ENCODE results near the gene PTPRN2.

Gene PTPRN2

GRCh38 chr7:157809863-157810851 is 777.5 kb downstream of the PTPRN2 start:
- no peak for DNase-seq (ENCODE audit: low read depth)

DNA sequence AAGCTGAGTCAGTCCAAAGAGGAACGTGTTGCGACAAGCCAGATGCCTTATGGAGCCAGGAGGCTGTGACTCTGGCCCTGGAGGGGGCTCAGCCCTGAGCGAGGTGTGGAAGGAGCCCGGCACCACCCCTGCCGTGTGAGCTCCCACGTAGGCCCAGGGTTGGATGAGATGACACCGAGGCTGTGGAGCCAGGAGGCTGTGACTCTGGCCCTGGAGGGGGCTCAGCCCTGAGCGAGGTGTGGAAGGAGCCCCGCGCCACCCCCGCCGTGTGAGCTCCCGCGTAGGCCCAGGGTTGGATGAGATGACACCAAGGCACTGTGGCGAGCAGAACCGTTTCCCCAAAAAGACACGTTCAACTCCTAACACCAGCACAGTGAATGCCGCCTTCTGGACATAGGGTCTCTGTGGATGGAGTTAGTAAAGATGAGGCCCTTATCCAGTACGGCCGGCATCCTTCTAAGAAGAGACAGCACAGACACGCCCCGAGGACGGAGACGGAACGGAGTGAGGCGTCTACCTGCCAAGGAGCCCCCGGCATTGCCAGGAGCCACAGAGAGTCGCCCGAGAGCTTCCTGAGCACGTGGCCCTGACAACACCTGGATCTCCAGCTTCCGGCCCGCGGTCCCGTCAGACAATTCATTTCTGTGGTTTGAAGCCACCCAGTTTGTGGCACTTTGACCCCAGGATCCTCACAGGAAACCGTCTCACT is 778.3 kb downstream of the PTPRN2 start:
- DNase-seq (ENCODE audit: low read depth): no peak

- no peak for DNase-seq (ENCODE audit: low read depth)
Measured at GRCh38 chr7:157808042-157808441, 779.6 kb downstream of the PTPRN2 start.

GRCh38 chr7:157807510-157807909 is 780.1 kb downstream of the PTPRN2 start:
- peak; percentile 45 for DNase-seq (ENCODE audit: low read depth)

DNA sequence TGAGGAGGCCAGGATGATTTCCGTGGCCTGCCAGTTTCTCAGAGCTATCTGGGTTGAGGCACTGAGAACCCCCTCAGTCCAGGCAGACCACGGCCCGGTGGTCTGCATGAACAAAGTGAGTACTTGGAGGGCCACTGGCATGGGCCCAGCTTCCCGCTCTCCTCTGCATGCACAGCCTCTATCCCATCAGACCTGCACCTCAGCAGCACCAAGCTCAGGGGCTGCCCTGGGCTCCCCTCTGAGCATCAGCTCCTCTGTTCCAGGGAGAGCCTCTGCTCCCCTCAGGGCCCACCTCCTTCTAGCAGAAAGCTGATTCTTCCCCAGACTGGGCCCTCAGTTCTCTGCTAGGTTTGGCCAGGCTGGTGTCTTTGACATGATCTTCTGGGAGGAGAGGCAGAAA is 780.9 kb downstream of the PTPRN2 start:
- no peak for DNase-seq (ENCODE audit: low read depth)

DNA sequence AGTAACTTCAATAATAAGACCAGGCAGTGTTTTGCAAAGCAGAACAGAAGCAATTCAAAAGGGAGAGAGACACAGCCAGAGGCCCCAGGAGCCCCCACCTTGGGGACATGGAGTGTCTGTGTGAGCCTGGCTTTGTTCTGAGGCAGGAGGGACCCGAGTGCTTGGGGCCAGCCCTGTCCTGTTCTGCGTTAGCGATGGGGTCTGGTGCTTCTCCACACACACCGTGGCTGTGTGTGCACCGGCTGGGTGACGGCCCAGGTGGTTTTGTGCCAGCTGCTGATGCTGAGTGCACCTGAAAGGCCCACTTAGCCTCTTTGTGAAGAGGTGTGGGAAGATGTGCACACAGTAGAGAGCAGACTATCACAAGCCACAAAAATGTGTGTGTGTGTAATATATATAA is 781.9 kb downstream of the PTPRN2 start:
- DNase-seq (ENCODE audit: low read depth): no peak

DNA sequence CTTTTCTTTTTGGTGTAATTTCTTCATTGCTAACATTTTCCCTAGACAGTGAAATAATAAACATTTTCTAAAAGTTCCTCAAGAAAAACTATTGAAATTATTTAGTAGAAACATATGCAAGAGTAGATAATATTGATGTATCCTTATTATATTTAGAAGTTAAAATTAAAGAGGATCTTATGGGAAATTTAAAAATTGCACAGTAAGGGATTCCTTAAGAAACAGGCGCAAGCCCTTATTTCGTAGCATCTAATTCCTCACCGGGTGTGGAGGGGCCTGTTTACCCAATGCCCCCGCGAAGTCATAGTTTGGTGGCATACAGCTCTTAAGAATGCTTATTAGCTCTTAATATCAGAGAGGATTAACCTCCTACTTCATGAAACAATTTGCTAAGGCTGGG is 783.7 kb downstream of the PTPRN2 start:
- DNase-seq (ENCODE audit: low read depth): no peak

DNA sequence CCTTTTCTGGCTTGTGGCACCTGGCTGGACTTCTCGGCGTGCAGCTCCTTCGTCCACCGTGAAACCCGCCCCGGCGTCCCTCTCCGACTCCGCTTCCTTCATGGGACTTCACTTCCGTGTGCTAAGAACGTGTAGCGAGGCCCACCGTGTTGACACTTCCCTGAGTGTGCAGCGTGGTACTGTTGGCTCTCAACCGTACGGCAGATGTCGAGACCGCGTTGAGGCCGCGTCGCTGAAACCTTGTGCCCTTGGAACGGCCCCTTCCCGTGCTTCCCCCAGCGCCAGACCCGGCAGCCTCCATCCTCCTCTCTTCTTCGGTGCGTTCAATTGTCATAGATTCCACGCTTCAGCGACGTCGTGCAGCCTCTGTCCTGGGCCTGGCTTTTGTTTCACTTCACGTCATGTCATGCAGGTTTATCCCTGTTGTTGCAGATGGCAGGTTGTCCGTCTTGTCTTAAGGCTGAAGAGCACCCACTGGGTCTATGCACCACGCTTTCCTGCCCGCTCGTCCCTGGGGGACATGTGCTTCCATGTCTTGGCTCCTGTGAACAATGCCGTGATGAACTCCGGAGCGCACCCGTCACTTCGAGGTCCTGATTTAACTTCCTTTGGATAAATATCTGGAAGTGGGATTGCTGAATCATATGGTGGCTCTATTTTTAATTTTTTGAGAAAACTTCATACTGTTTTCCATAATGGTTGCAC is 785.5 kb downstream of the PTPRN2 start:
- no peak for DNase-seq (ENCODE audit: low read depth)

GRCh38 chr7:157801113-157801512 is 786.5 kb downstream of the PTPRN2 start:
- no peak for DNase-seq (ENCODE audit: low read depth)

DNA sequence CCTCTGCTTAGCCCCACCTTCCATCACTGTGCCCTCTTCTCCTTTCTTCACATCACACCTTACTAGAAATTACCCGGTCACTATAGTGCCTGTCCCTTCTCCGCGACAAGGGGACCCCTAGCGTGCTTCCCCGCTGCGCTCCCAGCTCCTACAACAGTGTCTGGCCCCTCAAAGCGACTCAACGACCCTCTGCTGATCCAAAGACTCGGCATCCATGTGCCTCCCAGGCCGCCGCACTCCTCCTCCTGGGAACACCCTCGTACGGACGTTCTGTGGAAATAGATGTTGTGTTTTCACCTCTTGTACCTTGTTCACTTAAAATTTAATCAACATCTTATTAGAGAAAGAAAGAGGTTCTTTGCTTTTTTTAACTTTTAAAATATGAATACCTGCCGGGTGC is 787.3 kb downstream of the PTPRN2 start:
- no peak for DNase-seq (ENCODE audit: low read depth)

DNA sequence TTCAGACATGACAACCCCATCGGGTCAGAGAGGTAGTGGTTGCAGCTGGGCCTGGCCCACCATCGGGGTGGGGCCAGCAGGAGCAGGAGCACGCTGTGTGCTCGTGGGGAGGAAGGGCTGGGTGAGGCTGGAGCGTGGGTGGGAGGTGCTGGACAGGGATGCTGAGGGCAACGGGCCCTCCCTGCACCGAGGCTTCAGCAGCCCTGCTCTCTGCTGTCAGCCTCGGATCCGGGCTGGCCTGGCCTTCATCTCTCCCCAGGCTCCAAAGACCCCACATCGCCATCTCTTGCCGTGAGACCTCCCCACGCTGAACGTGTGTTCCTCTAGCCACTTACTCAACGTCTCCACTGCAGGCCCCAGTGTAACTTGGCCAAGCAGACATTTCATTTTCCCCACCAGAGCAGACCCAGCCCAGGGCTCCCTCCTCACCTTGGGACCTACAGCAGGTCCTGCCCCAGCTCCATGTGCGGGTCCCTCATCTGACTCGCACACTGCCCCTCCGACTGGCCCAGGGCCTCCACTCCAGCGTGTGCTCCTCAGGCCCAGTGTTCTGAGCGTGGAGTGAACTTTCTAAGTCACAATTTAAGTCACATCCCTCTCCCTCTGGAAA is 788.4 kb downstream of the PTPRN2 start:
- no peak for DNase-seq (ENCODE audit: low read depth)

GRCh38 chr7:157797361-157797760 is 790.3 kb downstream of the PTPRN2 start:
- no peak for DNase-seq (ENCODE audit: low read depth)

- DNase-seq (ENCODE audit: low read depth): no peak
Measured at GRCh38 chr7:157796846-157797245, 790.8 kb downstream of the PTPRN2 start.

GRCh38 chr7:157795643-157796042 is 792.0 kb downstream of the PTPRN2 start:
- DNase-seq (ENCODE audit: low read depth): no peak

DNA sequence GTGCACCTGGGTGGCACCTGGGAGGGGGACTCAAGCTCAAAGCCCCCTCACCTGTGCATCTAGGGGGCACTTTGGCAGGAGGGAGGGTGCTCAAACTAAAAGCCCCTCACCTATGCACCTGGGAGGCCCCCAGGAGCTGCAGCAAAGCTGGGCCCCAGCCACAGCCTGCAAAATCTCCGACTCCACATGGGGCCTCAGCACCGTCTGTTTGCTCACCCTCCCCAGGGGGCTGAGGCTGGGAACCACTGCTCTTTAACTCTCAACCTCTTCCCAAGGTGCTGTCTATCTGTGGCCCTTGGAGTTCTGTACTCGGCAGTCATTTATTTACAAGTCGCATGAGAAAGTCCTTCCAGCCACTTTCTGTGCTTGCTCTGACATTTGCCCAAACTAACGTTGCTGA is 792.4 kb downstream of the PTPRN2 start:
- no peak for DNase-seq (ENCODE audit: low read depth)

DNA sequence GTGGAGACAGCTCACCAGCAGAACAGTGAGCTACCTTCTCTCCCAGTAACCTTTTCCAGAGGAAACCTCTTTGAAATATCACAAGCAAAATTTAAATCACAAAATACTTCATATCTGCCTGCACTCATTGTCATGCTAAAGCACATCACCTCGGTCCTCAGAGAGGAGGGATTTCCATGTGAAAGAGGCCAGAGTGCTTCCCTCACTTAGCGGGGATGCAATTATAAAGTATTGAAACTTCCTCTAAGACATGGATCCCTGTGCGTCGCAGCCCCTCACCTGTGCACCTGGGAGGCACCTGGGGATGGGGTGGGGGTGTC is 792.9 kb downstream of the PTPRN2 start:
- DNase-seq (ENCODE audit: low read depth): no peak

GRCh38 chr7:157793973-157794745 is 793.5 kb downstream of the PTPRN2 start:
- no peak for DNase-seq (ENCODE audit: low read depth)

DNA sequence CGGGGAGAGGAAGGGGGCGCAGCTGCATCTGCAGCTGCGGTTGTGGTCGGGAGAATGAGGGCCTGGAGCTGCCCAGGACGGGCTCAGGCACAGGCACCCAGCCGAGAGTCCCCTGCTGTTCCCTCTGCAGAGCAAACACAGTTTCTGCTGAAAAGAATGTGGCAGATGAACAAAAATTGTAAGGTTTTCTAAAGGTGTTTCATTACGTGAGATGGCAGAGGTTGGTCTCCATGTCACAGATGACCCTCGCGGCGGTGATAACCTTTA is 794.6 kb downstream of the PTPRN2 start:
- DNase-seq (ENCODE audit: low read depth): no peak

DNA sequence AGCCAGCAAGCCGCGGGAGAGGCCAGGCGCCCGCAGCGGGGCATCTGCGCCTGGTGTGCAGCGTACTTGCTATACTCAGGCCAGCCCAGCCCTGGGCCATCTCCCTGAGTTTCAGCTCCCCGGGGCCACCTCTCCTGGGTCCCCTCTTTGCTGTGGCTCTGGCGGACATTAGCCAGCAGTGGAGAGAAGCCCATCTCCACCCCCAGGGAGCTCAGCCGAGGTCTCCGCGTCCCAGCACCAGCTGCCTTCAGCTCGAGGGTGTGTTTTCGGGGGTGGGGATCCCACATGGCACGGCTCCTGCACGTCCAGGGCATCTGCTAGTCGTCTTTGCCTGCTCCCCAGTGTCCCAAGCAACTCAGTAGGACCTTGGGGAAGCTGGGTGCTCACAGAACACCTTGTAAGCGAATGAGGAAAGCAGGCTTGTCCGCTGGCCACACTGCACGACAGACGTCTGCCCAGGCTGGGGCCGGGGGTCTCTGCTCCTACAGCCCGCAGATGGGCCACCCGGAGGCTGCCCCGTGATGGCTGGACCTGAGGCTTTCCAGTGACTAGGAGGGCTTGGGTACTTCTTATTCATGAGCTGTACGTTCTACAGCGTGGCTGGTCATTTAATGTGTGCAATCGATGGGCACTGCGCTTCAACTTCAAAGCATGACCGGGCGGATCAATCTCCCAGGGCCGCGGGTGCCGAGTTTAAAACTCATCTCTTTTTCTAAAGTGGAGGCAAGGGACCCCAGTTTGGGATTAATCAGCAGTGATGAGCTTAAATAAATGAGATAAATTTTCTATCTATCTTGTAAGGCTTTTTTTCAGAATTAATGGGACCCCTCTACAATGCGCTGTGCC is 795.2 kb downstream of the PTPRN2 start:
- no peak for DNase-seq (ENCODE audit: low read depth)

DNA sequence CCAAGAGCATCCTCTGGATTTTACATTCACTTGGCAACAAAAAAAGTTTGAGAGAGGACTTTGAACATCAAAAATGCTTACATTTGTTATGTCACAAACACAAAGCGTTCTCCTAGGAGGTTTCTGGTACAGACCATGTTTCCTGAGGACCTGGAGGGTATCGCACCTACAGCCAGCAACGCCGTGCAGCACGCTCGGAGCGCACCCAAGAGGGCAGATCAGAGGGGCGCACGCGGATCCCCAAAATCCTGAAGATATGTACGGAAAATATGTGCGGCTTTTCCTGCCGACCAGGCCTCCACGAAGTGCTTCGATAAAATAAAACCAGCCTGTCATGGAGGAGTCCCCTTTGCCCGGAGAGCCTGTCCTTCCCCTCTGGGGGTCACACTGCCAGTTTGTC is 796.0 kb downstream of the PTPRN2 start:
- no peak for DNase-seq (ENCODE audit: low read depth)

DNA sequence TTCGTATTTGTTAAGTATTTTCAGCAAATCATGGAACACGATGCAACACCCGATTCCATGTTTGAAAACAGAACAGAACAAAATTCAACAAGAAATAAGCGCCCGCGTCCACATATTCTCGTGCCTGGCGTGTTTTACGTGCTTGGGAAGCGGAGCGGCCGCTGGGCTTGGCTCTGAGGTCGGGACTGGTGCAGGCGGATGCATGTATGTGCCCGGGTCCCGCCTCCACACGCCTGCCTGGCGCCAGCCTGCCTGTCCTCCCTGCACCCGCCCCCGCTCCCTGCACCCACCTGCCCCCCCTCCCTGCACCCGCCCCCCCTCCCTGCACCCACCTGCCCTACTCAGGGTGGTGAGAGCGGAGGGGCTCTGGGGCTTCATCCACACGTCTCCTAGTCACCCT is 796.4 kb downstream of the PTPRN2 start:
- no peak for DNase-seq (ENCODE audit: low read depth)
